Stimulated activated CD4-positive, alpha-beta T cell treated with anti-CD3 and anti-CD28 coated beads, TNF-alpha, amount 100 ng/mL, for 24 hours (primary cell): Measurements from ENCODE around the gene FBRSL1.

Experiments
- DNase-seq, 3 experiments: peaks; one replicate each; pipeline ENCODE4 v3.0.0-alpha.2; 2020; ENCODE audit warnings: low read depth in 3 of 3

Gene FBRSL1

DNA sequence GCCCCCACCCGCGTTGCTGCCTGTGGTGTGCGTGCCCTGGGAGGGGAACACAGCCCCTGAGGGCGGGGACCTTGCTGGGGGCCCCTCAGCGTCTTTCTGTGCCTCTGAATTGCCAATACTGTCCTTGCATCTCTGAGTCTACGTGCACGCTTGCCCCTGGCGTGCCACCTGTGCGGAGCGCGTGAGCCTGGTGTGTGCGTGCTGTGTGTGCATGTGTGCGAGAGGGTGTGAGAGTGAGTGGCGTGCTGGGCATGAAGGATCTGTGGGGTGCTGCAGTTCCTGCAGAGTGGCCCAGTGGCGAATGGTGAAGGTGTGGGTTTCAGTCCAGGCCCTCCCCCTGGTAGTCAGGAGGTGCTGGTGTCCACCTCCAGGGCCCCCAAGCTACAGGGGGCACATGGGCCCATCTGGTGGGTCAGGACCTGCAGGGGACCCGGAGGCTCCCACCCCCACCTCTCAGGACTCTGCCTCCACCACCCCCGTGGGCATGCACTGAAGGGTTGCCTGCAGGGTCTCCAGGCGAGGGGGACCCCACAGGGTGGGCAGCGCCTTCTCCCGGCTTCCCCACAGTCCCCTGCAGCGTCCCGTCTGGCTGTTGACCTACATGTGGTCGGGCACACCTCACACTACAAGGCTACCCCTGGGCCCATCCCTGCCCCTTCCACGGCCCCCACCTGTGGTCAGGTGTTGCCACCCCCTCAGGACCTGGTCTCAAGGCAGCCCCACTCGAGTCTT is 21.0 kb downstream of the FBRSL1 start:
- no peak for DNase-seq

DNA sequence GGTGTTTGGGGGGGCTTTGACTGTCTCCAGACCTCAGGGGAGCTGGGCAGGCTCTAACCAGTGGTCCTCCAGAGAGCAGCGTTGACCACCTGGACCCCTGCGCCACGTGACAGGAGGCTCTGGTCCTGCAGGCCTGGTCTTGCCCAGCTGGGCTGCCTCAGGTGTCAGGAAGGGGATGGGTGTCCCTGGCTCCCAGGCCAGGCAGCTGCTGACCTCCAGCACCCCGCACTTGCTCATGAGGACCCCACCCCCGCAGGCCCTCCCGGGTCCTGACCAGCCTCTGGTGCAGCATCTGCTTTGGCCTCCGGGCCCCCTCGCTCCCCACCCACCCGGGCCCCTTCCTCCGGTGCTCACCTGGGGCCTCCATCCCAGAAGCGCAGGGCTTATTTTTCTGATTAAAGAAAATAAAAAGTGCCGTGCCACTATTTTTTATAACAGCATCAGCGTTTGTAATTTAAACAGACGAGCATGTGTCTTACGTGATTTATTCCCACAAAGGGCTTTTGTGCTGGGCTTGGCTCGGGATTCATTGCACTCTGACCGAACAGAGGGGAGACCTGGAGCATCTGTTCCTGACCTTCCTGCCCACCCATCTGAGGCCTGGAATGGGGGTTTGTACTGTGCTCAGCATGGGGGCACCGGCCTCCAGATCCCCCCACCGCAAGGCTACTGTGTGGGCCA is 21.7 kb downstream of the FBRSL1 start:
- DNase-seq = no peak

DNA sequence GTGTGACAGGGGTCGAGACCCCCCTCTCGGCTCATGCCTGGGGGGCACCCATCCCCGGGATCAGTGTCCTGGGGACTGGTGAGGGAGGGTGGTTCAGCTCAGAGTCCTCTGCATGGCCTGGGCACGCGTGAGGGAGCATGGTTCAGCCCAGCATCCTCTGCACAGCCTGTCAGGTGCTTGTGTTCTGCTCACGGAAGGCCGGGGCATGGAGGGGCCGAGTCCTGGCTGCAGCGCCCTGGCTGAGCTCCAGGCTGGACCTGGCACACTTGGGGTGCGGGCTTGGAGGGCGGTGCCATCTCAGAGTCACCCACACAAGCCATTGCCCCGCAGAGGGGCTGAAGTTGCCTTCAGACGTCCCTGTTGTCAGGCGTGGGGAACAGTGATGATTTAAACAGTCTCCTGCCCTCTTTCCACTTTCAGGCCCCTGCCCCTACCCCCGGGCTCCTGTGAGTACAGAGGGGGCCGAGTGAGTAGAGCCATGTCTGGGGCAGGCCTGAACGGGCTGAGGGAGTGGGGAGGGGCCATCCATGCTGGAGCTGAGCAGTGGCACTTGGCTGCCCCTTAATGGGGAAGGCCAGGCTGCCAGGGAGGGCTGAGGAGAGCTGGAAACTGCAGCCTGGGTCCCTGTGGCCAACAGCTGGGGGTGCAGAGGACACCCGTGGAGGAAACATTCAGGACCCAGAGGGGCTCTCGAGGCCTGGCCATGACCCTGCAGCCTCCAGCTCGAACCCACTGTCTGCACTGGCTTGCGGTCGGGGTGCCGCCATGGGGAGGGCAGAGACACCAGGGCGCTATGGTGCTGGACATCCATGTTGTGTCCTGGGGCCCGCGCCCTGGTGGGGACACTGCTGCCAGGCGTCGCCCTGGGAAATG is 22.5 kb downstream of the FBRSL1 start:
- no peak for DNase-seq

DNA sequence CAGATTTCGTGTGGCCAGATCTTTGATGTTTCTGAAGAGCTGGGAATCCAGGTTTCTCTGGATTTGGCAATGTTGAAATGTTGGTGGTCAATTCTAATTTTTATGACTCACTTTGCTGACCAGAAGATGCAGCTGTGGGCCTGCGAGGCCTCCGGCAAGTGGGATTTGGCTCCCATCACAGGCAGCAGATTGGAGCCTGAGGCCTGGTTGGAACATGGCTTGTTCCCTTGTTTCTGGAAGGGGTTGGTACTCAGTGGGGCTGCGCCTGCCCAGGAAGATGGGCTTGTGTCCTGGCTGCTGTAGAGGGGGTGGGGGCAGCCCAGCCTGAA is 23.1 kb downstream of the FBRSL1 start:
- DNase-seq = no peak

DNA sequence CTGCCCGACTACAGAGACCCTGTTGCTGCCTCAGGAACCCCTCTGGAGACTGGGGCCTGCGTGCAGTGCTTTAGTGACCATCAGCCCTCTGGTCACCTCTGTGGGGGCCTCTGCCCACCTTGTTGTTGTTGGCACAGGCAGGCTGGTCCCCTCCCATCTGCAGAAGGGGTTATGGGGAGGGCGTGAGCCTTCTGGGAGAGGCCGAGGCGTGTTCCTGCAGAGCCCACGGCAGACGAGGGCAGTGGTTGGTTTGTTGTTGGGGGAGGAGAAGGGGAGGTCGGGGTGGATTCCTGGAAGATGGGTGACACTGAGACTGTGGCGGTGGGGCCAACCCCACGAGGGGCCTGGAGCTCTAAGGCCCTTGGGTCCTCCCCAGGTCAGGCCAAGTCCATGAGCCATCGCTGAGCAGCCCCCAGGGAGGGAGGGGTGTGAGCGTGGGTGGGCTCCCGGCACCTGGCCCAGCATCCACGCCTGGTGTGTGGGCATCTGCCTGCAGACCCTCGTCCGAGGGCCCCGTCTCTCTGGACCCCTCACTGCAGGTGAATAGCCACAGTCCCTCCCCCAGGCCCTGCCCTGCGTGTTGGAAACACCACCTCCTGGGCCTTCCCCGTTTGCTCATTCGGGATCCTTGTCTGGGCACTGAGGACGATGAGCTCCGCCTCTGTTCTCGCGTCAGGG is 23.6 kb downstream of the FBRSL1 start:
- DNase-seq = no peak

DNA sequence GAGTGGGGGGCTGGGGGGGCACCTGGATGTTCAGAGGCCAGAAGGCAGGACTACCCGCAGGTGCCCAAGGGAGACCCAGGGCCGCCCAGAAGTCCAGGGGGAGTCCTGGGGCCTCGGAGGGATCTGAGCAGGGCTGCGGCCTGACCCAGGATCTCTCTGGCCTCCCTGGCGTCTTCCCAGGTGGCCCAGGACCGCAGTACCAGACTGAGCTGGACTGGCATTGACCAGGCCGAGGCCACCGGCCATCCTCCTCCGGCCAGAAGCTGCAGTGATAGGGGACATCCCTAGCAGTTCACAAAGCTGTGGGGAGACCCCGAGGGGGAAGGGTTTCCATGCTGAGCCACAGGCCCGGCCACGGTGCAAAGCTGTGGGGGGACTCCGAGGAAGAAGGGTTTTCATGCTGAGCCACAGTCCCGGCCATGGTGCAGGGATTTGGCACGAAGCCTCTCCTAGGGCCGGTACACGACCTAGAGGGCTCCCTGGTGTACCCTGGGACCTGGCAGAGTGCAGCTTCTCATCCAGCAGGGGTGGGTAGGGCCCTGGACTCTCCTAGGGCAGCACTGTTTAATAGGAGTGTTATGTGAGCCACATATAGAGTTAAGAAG is 24.4 kb downstream of the FBRSL1 start:
- DNase-seq = no peak

DNA sequence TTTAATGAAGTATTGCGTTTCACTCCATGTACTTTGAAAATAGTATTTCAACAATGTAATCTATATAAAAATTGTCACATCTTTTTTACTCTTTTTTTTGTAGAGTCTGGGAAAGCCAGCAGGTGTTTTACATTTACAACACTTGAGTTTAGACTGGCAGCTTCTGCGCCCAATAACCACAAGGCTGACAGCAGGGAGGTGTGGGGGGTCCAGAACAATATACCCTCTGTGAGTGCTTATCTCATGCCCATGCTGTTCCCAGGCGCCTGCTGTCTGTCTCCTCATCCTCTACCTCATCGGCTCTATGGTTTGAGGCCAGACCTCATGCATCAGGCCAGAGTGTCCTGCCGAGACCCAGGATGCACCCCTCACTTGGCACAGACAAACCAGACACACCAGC is 24.9 kb downstream of the FBRSL1 start:
- DNase-seq = no peak

DNA sequence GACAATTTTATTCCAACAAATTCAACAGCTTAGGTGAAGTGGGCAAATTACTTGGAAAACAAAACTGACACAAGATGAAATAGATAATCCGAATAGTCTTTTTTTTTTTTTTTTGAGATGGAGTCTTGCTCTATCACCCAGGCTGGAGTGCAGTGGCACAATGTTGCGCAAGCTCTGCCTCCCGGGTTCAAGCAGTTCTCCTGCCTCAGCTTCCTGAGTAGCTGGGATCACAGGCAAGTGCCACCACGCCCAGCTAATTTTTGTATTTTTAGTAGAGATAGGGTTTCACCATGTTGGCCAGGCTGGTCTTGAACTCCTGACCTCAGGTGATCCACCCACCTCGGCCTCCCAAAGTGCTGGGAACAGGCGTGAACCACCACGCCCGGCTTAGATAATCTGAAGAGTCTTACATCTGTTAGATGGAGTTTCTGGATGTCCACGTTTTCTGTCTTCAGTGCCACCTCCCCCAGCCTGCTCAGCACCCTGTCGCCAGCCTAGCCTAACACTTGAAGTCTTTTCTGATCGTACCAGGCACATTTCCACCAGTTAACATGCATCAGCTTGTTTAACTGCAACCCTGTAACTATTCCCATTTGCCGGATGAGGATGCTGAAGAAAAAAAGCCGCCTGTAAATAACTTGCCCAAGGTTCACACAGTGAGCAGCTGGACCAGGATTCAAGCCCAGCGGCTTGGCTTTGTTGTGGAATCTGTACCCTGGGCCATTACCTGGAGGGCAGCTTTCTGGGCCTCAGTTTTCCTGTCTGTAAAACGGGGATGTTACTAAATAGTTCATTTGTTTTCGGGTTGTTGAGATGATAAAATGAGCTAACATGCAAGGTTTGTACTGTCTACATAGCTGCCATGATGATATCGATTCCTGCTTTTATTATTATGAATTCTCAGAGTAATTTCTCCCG is 26.4 kb downstream of the FBRSL1 start:
- DNase-seq = no peak

DNA sequence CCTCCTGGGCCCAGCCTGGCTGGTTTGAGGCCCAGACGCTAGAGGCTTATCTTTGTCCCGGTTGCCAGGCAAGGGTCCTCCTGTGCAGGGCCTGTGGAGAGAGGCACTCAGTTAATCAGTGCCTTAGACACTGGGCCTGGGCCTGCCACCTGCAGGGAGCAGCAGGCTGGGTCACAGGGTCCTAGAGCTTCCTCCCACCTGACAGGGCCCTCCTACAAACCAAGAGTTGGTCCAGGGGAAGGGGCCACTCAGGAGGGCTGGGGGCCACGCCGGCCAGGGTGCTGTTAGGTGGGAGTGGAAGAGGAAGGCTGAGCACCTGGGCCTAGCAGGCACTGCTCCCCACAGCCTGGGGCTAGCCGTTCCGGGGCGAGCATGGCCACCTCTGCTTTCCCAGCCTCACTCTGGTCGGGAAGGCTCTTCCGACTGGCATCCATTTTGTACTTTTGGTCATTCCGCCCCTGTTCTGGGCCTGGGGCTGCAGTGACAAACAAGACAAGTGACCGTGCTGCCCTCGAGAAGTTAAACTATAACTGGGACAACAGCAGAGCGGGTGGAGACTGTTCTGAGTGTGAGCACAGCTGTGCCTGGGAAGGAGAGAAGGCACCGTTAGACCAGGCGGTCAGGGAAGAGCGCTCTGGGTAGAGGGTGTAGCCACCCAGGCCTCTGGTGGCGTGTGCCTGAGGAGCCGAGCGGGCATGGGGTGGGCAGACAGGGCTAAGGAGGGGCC is 27.2 kb downstream of the FBRSL1 start:
- no peak for DNase-seq

DNA sequence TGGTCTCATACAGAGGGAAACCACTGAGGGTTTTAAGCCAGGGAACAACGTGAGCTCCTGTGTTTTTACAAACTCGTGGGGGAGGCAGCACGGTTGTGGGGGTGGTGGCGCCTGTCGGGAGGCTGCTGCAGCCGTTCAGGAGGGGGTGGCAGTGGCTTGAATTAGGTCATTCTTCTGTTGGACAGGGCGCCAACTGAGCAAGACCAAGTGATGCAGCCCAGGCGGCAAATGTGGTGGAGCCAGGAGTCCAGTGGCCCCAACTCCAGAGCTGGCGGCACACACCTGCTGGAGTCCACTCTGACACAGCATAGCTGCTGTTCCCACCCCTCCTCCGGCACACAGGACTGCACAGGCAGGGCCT is 27.8 kb downstream of the FBRSL1 start:
- DNase-seq = no peak

DNA sequence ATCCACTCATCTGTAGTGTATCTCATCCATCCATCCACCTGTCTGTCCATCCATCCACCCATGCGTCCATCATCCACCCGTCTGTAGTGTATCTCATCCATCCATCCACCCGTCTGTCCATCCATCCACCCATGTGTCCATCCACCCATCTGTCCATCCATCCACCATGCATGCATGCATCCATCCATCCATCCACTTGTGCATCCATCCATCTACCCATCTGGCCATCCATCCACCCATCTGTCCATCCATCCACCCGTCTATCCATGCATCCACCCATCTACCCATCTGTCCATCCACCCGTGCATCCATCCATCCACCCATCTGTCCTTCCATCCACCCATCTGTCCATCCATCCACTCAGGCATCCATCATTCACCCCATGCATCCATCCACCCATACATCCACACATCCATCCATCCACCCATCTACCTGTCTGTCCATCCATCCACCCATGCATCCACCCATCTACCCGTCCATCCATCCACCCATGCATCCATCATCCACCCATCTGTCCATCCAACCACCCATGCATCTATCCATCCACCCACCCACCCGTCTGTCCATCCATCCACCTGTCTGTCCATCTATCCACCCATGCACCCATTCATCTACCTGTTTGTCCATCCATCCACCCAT is 28.5 kb downstream of the FBRSL1 start:
- no peak for DNase-seq

DNA sequence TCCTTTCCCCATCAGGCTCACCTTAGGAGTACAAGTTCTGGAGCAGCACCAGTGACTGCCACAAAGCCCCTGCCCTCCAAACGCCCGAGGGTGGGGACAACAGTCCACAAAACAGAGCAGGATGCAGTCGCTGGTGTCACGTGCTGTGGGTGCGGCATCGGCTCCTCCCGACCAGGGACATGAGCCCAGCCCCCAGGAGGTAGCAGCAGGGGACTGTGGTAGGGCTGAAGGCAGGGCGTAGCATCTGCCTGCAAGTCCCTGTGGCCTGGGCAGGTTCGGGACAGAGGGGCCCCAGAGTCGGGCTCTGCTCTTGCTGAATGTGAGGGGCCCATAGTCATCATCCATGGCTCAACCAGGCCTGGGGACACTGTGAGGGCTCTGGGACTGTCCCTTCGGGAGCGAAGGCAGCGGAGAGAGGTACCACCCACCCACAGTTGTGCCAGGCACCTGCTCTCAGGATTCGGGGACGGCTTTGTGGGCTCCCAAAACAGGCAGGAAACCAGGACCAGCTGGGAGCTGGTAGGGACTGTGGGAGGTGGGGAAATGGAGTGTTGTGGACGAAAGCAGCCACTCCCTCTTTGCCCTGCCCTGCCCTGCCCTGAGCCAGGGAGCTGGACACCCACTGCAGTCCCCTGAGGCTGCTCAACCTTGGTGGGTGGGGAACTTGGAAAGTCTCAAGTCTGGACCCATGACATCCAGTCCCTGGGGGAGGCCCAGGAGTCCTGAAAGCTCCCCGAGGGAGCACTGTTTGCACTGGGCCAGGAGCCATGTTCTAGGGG is 30.7 kb downstream of the FBRSL1 start:
- DNase-seq = no peak

DNA sequence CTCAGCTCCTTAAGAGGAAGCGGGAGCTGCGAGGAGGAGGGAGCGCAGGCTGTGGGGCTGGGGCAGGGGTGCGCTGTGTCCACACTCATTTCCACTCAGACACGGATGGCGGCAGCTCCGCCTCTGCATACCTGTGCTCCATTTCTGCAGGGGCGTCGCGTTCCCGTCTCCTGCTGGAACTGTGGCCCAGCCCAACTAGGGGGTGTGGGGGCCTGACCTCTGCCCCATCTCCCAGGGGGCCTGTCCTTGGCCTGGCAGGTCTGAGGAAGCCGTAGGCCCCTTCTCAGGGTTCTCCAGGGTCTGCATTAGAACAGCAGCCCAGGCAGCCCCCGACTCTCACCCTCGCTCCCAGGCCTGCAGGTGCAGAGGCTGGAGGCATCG is 31.2 kb downstream of the FBRSL1 start:
- DNase-seq = no peak

DNA sequence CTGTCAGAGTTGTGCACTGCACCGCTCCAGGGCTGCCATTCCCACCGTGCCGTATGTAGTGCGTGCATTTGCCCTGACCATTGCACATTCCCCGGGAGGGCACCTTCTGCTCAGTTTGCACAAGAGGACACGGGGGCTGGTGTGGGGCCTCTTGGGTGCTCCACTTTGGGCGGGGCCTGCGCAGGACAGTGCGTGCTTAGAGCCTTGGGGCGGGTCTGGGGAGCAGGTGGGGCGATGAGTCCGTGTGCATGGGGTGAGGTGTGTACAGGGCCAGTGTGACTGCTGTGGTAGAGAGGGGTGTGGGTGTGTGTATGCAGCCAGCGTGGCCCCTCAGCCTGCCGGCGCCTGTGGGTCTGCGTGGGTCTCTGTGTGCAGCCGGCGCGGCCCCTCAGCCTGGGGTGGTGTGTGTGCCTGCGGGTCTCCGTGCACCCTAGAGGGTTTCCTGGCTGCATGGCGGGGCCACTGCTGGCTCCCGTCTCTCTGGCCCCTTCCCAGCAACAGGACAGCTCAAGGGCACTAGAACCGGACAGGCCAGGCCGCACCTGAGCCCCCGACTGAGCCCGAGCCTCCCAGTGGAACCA is 31.9 kb downstream of the FBRSL1 start:
- no peak for DNase-seq

DNA sequence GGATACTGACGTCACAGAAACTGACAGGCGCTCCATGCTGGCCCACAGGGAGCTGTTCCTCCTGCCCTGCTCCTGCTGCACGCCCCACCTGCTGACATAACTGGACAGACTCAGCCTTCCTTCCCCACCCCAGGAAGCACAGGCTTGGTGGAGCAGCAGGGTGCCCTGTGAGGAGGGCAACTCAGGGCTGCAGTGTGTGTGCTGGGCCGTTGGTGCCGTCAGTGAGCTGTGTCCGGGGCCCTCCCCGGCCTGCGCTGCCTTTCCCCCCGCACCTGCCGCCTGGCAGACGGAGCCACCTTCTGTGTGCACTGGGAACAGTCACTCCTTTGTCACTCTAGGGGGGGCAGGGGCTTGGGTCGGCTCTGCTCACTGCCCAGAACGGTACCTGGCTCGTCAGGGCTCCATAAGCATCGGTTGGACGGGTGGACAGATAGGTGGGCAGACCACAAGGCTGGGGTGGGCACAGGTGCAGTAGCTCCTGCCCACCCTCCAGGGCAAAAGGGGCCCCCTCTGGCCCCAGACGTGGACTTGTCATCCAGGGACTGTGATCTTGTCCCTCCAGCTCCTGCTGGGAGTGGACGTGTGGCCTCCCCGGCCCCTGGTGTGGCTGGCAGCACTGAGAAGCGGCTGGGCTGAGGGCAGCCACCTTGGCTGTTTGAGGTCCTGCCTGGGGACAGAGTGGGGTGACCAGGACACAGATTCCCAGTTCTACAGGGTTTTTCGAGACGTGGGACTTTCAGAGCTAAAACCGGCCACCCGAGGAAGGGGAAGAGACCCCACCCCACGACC is 32.8 kb downstream of the FBRSL1 start:
- DNase-seq = no peak

DNA sequence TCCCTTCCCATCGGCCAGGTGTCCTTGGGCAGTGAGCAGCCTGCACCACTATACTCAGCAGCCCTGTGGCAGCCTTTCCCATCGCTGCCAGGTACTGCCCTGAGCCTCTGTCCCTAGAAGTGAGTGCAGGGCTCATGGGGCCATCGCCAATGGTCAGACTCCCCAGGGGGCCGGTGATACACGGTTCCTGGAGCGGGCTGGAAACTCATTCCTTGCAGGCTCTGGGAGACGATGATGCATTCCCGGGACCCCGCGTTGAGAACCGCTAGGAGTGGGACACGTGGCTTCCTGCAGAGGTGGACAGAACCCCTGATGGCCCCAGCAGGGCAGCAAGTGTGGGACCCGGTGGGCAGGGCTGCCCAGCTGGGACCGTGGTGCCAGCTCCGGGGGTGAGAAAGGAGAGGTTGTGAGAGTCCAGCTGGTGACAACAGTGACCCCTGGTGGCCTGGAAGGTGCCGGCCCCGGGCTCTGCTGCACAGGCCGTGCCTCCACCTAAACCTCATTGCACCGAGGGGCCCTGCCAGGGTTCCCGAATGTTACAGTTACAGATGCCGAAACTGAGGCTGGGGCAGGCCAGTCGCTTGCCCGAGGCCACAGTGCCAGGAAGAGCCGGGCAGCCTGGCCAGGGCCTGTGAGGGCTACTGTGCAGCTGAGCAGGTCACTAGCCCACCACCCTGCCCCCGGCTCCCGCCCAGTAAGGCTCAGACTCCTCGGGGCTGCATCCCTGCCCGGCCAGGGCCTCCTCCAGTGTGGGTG is 33.8 kb downstream of the FBRSL1 start:
- peak; percentile 40 to 73 (median 44) for DNase-seq

DNA sequence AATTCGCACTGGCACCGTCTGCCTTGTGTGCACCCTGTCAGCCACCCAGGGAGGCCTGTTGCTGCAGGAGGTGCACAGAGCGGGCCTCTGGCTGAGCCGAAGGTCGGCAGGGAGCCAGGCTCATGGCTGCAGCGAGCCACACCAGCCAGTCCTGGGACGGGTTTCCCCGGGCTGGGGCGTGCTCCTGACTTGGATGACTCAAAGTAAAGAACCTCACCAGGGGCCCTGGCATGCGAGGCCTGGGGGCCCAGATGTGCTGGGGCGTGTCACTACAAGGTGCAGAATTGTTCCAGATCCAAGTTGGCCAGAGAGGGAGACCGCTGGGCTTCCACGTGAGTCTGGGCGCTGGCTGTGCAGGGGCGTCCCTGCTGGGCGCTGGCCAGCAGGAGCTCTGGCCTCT is 34.5 kb downstream of the FBRSL1 start:
- no peak for DNase-seq
